ENCODE data around the gene SPTSSA. TPM values are rescaled to one million over a fixed set of nuclear protein-coding genes. Genes with fewer than 3 reads are reported as not detected.

The SPTSSA gene
- total and polyA plus RNA-seq, 2 experiments from 2014 or later, result 27.5 to 36.4 TPM

- TF ChIP-seq CREB1 (CRISPR knock-in tag; IDR thresholded peaks at IDR 0.05; ENCODE audit: low read depth) (no peak), ZNF114 (CRISPR knock-in tag; IDR thresholded peaks at IDR 0.05) (no peak), JUNB (IDR thresholded peaks at IDR 0.05; ENCODE audit: unreplicated experiment) (no peak), REST (IDR thresholded peaks at IDR 0.05; ENCODE audit: unreplicated experiment) (no peak), EZH2phosphoT487 (IDR thresholded peaks at IDR 0.05; ENCODE audit: unreplicated experiment) (no peak), CTCF (conservative IDR thresholded peaks at IDR 0.05; ENCODE audit: low read depth in 2 of 2) (no peak), EZH2 (IDR thresholded peaks at IDR 0.05; ENCODE audit: low read depth, unreplicated experiment) (no peak), STAT1 (IDR thresholded peaks at IDR 0.05; ENCODE audit: unreplicated experiment) (no peak), POLR2AphosphoS5 (IDR thresholded peaks at IDR 0.05; ENCODE audit: low read depth) (no peak), ZNF462 (CRISPR knock-in tag; IDR thresholded peaks at IDR 0.05) (no peak), ZNF331 (CRISPR knock-in tag; IDR thresholded peaks at IDR 0.05; ENCODE audit: low read depth) (no peak), NANOG (IDR thresholded peaks at IDR 0.05; ENCODE audit: borderline replicate concordance) (no peak), ETS1 (IDR thresholded peaks at IDR 0.05) (no peak)
- Mint-ChIP-seq H3K36me3 (ENCODE audit: low read depth) (no peaks in the 10 kb centered on the region), H3K9me3 (peaks cover 3% of the 10 kb centered on the region; the same call in 2 of the 3 replicates), H3K27ac (no peak overlapping the region), H3K4me3 (no peak overlapping the region), H3K4me1 (no peaks in the 10 kb centered on the region), H3K27me3 (ENCODE audit: insufficient read depth, low read depth, poor library complexity) (peaks cover 2% of the 10 kb centered on the region)
- DNase-seq (ENCODE audit: low spot score) (no peak), ATAC-seq (no peak)
- H3K4me1 ChIP-seq (ENCODE audit: insufficient read depth), result no peaks in the 10 kb centered on the region
- H2AFZ ChIP-seq, result no peak overlapping the region
- H3K36me3 ChIP-seq (ENCODE audit: insufficient read depth), result no peaks in the 10 kb centered on the region
- H3K4me2 ChIP-seq, result no peak overlapping the region
- no peak overlapping the region for H3K27ac ChIP-seq (ENCODE audit: low read depth)
- H3F3A ChIP-seq (replicated peaks; ENCODE audit: low read depth), result no peaks in the 10 kb centered on the region
- no peaks in the 10 kb centered on the region for H3K27me3 ChIP-seq (ENCODE audit: insufficient read depth)
- H3K4me3 ChIP-seq, result no peak overlapping the region
- H3K9me2 ChIP-seq (ENCODE audit: insufficient read depth), result peaks cover 6% of the 10 kb centered on the region
- H4K20me1 ChIP-seq (replicated peaks; ENCODE audit: insufficient read depth), result no peaks in the 10 kb centered on the region
- H3K79me2 ChIP-seq (replicated peaks; ENCODE audit: insufficient read depth), result no peaks in the 10 kb centered on the region
These were observed 35.4 kb downstream of the SPTSSA start for GRCh38 chr14:34426313-34427295.

Measured in GM23338 (cell line).